NT2/D1 (cell line): ENCODE results near the gene CCDC32.

Experiments
- DNase-seq: peaks from one replicate; pipeline ENCODE4 v3.0.0-alpha.2; 2011; ENCODE audit warnings: low read depth, low spot score
- H3K27me3 ChIP-seq: 2 replicates; pipeline ENCODE4 v1.6.0; 2011; ENCODE audit warnings: mild to moderate bottlenecking; ENCODE audit not compliant: insufficient read length, insufficient read depth
- H3K36me3 ChIP-seq: 2 replicates; pipeline ENCODE4 v1.6.1; 2011; ENCODE audit warnings: mild to moderate bottlenecking, low read length, mixed read lengths; ENCODE audit not compliant: insufficient read depth, insufficient read length
- H3K4me1 ChIP-seq: 2 replicates; pipeline ENCODE4 v1.5.1; 2011; ENCODE audit not compliant: insufficient read depth, insufficient read length
- H3K4me3 ChIP-seq: 2 replicates; pipeline ENCODE4 v1.5.1; 2011; ENCODE audit warnings: low read depth; ENCODE audit not compliant: insufficient read length
- H3K9ac ChIP-seq: 2 replicates; pipeline ENCODE4 v1.6.0; 2011; ENCODE audit warnings: low read depth; ENCODE audit not compliant: insufficient read length
- H3K9me3 ChIP-seq: 2 replicates; pipeline ENCODE4 v1.5.1; 2011; ENCODE audit warnings: mild to moderate bottlenecking, low read length; ENCODE audit not compliant: insufficient read depth
- SUZ12 ChIP-seq: IDR thresholded peaks from 2 replicates; pipeline ENCODE4 v1.6.1; 2011; ENCODE audit not compliant: insufficient read length, insufficient read depth; ENCODE audit errors: extremely low read depth
- YY1 ChIP-seq: IDR thresholded peaks from 2 replicates; pipeline ENCODE4 v1.6.1; 2011; ENCODE audit not compliant: insufficient read length, insufficient read depth
- ZNF274 ChIP-seq: IDR thresholded peaks from 2 replicates; pipeline ENCODE4 v1.6.1; 2011; ENCODE audit warnings: mild to moderate bottlenecking, low read depth, low read length

The CCDC32 gene

DNA sequence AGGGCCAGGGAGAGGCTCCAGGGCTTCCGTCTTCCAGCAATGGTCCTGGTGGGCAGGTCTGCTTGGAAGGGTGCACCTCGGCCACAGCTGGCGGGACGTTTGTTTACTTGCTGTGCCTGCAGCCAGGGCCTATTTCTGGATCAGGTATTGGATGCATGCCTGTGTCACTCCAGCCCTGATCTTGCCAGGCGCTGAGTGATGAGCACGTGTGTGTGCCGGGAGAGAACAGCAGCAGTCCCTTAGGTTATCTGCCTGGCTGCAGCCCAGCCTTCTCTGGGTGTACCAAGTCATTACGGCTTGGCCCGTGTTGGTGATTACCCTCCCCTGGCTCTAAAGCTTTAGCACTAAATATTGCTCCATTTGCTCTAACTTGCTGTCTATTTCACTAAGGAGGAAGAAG lies 14.9 kb downstream of the CCDC32 start:
- Histone ChIP-seq H3K4me3 (no peak overlapping the region), H3K36me3 (peaks cover 24% of the 10 kb centered on the region), H3K27me3 (no peaks in the 10 kb centered on the region), H3K9ac (no peak overlapping the region), H3K9me3 (no peaks in the 10 kb centered on the region), H3K4me1 (peaks cover 4% of the 10 kb centered on the region)
- no peak for TF ChIP-seq ZNF274
- TF ChIP-seq YY1 = no peak
- TF ChIP-seq SUZ12 = no peak
- DNase-seq = no peak

GRCh38 chr15:40548610-40549009 lies 16.2 kb downstream of the CCDC32 start:
- Histone ChIP-seq H3K9ac (no peak overlapping the region), H3K27me3 (no peaks in the 10 kb centered on the region), H3K4me3 (no peak overlapping the region), H3K9me3 (no peaks in the 10 kb centered on the region), H3K4me1 (peaks cover 2% of the 10 kb centered on the region), H3K36me3 (peaks cover 22% of the 10 kb centered on the region)
- DNase-seq = no peak
- TF ChIP-seq ZNF274 (no peak), SUZ12 (no peak), YY1 (no peak)

DNA sequence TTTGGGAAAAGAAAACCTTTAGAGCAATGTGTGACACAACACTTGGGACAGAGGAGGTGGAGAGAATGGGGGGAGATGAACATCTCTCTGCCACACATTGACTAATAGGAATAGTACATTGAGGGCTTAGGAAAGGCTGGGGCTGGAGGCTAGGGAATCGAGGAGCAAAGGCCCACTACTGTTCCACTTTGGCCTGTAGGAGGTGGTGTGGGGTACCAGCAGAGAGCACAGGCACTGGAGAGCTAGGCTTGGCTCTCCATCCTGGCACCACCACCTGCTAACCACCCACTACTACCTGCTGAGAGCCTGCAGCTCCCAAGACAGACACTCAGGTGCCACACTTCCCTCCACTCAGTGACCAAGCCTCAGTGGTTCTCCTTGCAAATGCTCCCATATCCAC lies 19.4 kb downstream of the CCDC32 start:
- Histone ChIP-seq H3K4me1 (no peaks in the 10 kb centered on the region), H3K36me3 (peaks cover 9% of the 10 kb centered on the region), H3K9me3 (no peaks in the 10 kb centered on the region), H3K9ac (no peak overlapping the region), H3K4me3 (no peak overlapping the region), H3K27me3 (no peaks in the 10 kb centered on the region)
- no peak for TF ChIP-seq SUZ12
- TF ChIP-seq ZNF274 = no peak
- no peak for TF ChIP-seq YY1
- DNase-seq = no peak

DNA sequence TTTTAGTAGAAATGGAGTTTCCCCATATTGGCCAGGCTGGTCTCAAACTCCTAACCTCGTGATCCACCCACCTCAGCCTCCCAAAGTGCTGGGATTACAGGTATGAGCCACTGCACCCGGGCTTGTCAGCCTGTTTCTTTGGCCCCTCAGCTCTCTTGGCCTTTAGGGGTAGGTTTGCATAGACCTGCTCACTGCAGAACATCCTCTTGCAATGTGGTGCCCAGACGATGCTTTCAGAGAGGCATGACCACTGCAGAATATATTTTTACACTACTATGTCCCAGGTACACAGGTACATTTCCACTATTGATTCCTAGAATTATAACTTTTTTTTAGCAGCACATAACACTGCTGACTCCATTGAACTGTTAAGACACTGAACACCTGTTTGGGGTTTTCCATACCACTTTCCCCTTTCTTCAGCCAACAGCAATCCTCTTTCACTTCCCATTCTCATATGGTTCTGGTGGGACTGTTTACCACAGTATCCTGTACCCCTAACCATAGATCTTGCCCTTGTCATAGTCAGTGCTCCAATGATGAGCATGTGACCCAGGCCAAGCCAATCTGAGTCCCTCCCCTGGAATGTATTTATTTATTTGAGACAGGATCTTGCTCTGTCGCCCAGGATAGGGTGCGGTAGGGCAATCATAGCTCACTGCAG lies 21.1 kb downstream of the CCDC32 start:
- DNase-seq = no peak

GRCh38 chr15:40543082-40543481 lies 21.8 kb downstream of the CCDC32 start:
- Histone ChIP-seq H3K27me3 (no peaks in the 10 kb centered on the region), H3K36me3 (no peaks in the 10 kb centered on the region), H3K4me3 (no peak overlapping the region), H3K9ac (no peak overlapping the region), H3K9me3 (no peaks in the 10 kb centered on the region), H3K4me1 (peaks cover 8% of the 10 kb centered on the region)
- no peak for TF ChIP-seq SUZ12
- no peak for DNase-seq

More for the DNA sequence above, 21.1 kb downstream of the CCDC32 start:
- no peak for TF ChIP-seq ZNF274
- TF ChIP-seq YY1 = no peak
- no peak for TF ChIP-seq SUZ12
- Histone ChIP-seq H3K36me3 (peaks cover 3% of the 10 kb centered on the region), H3K4me1 (peaks cover 8% of the 10 kb centered on the region), H3K27me3 (no peaks in the 10 kb centered on the region), H3K4me3 (no peak overlapping the region), H3K9ac (no peak overlapping the region), H3K9me3 (no peaks in the 10 kb centered on the region)

DNA sequence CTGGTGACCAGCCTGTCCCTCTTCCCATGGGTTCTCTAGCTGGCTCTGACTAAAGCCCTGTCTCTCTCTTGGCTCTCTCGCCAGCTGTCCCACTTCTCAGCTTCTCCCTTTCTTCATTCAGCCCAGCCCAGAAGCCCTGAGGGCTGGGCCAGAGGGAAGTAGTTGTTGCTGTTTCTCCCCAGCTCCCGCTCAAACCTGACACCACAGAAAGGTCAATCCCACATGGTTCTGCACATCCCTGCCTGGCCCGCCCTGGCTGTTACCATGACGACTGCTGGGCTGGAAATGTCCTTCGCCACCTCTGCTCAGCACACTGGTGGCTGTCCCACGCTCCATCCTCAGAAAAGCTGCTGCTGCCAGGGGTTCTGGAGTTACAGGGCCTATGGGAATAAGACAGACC lies 25.9 kb downstream of the CCDC32 start:
- no peaks in the 10 kb centered on the region for H3K36me3 ChIP-seq

GRCh38 chr15:40536501-40536900 lies 28.3 kb downstream of the CCDC32 start:
- peaks cover 8% of the 10 kb centered on the region for H3K4me1 ChIP-seq

More for the DNA sequence above, 25.9 kb downstream of the CCDC32 start:
- H3K9me3 ChIP-seq = no peaks in the 10 kb centered on the region
- peaks cover 8% of the 10 kb centered on the region for H3K4me1 ChIP-seq
- no peak for DNase-seq
- H3K27me3 ChIP-seq = no peaks in the 10 kb centered on the region
- H3K4me3 ChIP-seq = no peak overlapping the region
- TF ChIP-seq SUZ12 (no peak), ZNF274 (no peak), YY1 (no peak)
- no peak overlapping the region for H3K9ac ChIP-seq

More at GRCh38 chr15:40536501-40536900, 28.3 kb downstream of the CCDC32 start:
- DNase-seq = no peak
- Histone ChIP-seq H3K27me3 (no peaks in the 10 kb centered on the region), H3K4me3 (no peak overlapping the region), H3K9me3 (no peaks in the 10 kb centered on the region), H3K36me3 (no peaks in the 10 kb centered on the region), H3K9ac (no peak overlapping the region)
- TF ChIP-seq SUZ12 = no peak
- TF ChIP-seq YY1 = no peak
- TF ChIP-seq ZNF274 = no peak
